GM12878 (cell line): ENCODE measurements around the gene ANO10.

ENCODE experiments used
- BHLHE40 ChIP-seq, 2 experiments: fragments of 450-650 bp in 1 of 2; IDR thresholded peaks; 2 replicates each; pipeline ENCODE4 v1.6.1; 2011 to 2017; ENCODE audit warnings: low read depth in 2 of 2, borderline replicate concordance in 1 of 2, improper control_type of control experiment in 1 of 2, low read length in 1 of 2, mild to moderate bottlenecking in 1 of 2
- CBX5 ChIP-seq: sonication (generic); IDR thresholded peaks from 2 replicates; pipeline ENCODE4 v1.6.1; 2016; ENCODE audit warnings: low read depth, moderate library complexity, mild to moderate bottlenecking, inconsistent platforms
- CTCF ChIP-seq, 3 experiments: IDR thresholded peaks in 2 of 3; conservative IDR thresholded peaks in 1 of 3; 2 replicates each; pipeline ENCODE4 v1.5.1; 2011; ENCODE audit warnings: low read depth in 3 of 3, low read length in 3 of 3, mild to moderate bottlenecking in 3 of 3, control low read depth in 2 of 3, moderate library complexity in 2 of 3, inconsistent platforms in 1 of 3, mixed read lengths in 1 of 3; ENCODE audit not compliant: control insufficient read depth in 2 of 3, insufficient read depth in 1 of 3; ENCODE audit errors: extremely low read depth in 1 of 3
- JUND ChIP-seq: IDR thresholded peaks from 2 replicates; pipeline ENCODE4 v1.6.1; 2012; ENCODE audit warnings: low read depth, mild to moderate bottlenecking, low read length, improper control_type of control experiment, moderate library complexity
- MXI1 ChIP-seq: fragments of 150-350 bp; IDR thresholded peaks from 2 replicates; pipeline ENCODE4 v1.6.1; 2011; ENCODE audit warnings: low read depth, mild to moderate bottlenecking, inconsistent platforms, low read length, improper control_type of control experiment
- PKNOX1 ChIP-seq: fragments of 450-650 bp; IDR thresholded peaks from 2 replicates; pipeline ENCODE4 v1.6.1; 2016; ENCODE audit warnings: mild to moderate bottlenecking
- POLR2AphosphoS5 ChIP-seq: IDR thresholded peaks from 2 replicates; pipeline ENCODE4 v1.6.1; 2011; ENCODE audit warnings: mild to moderate bottlenecking, low read length, inconsistent platforms
- POU2F2 ChIP-seq: IDR thresholded peaks from 3 replicates; pipeline ENCODE4 v1.6.1; 2011; ENCODE audit warnings: low read depth, mild to moderate bottlenecking, low read length, borderline replicate concordance
- RCOR1 ChIP-seq: conservative IDR thresholded peaks from 2 replicates; pipeline ENCODE4 v1.6.1; 2012; ENCODE audit warnings: low read depth, low read length, improper control_type of control experiment
- SP1 ChIP-seq: IDR thresholded peaks from one replicate; pipeline ENCODE4 v1.6.1; 2011; ENCODE audit warnings: low read depth, low read length
- ZBTB40 ChIP-seq: fragments of 450-650 bp; IDR thresholded peaks from 2 replicates; pipeline ENCODE4 v1.6.1; 2016; ENCODE audit warnings: mild to moderate bottlenecking, moderate library complexity, borderline replicate concordance
- TF ChIP-seq, protein P1 (sequence below): IDR thresholded peaks from 2 replicates; pipeline ENCODE4 v1.6.1; 2012; ENCODE audit warnings: mild to moderate bottlenecking, low read depth, low read length

DNA sequence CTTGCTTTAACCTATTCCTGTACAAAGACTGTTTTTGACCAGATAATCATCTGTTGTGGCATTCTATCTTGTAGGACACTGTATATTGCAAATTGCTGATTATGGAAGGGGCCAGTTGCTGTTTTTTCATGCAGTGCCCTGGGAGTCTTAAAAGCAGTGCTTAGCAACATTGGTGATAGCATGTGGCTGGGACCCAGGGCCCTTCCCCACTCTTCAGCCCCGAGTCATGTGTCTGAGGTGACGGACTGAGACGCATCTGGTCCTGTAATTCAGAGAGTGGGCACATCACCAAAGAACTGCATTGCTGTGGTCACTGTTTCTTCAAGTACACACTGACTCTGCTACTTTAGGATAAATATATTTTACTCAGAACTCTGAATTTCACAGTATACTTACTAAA, 272.1 kb downstream of the ANO10 start:
- TF ChIP-seq RCOR1 = no peak
- TF ChIP-seq BHLHE40 (IDR thresholded peaks at IDR 0.05; ENCODE audit: borderline replicate concordance in 1 of 2, low read depth in 2 of 2, low read length in 1 of 2) = no peak
- no peak for TF ChIP-seq CBX5
- TF ChIP-seq SP1 = no peak
- no peak for TF ChIP-seq CTCF (IDR thresholded peaks at IDR 0.05 in 2 of 3, conservative IDR thresholded peaks at IDR 0.05 in 1 of 3; ENCODE audit: control insufficient read depth in 2 of 3, extremely low read depth in 1 of 3, insufficient read depth in 1 of 3, low read depth in 3 of 3, low read length in 3 of 3)
- TF ChIP-seq POLR2AphosphoS5 = no peak
- TF ChIP-seq, protein P1, sequence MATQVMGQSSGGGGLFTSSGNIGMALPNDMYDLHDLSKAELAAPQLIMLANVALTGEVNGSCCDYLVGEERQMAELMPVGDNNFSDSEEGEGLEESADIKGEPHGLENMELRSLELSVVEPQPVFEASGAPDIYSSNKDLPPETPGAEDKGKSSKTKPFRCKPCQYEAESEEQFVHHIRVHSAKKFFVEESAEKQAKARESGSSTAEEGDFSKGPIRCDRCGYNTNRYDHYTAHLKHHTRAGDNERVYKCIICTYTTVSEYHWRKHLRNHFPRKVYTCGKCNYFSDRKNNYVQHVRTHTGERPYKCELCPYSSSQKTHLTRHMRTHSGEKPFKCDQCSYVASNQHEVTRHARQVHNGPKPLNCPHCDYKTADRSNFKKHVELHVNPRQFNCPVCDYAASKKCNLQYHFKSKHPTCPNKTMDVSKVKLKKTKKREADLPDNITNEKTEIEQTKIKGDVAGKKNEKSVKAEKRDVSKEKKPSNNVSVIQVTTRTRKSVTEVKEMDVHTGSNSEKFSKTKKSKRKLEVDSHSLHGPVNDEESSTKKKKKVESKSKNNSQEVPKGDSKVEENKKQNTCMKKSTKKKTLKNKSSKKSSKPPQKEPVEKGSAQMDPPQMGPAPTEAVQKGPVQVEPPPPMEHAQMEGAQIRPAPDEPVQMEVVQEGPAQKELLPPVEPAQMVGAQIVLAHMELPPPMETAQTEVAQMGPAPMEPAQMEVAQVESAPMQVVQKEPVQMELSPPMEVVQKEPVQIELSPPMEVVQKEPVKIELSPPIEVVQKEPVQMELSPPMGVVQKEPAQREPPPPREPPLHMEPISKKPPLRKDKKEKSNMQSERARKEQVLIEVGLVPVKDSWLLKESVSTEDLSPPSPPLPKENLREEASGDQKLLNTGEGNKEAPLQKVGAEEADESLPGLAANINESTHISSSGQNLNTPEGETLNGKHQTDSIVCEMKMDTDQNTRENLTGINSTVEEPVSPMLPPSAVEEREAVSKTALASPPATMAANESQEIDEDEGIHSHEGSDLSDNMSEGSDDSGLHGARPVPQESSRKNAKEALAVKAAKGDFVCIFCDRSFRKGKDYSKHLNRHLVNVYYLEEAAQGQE = no peak
- TF ChIP-seq JUND = no peak
- no peak for TF ChIP-seq ZBTB40
- no peak for TF ChIP-seq MXI1
- TF ChIP-seq PKNOX1 = no peak
- no peak for TF ChIP-seq POU2F2
